ENCODE measurements around the gene UHRF1.

The UHRF1 gene

GRCh38 chr19:4911786-4912672, 2.7 kb downstream of the UHRF1 start:
- peak; percentile 70 for TF ChIP-seq CTCF (conservative IDR thresholded peaks at IDR 0.05; ENCODE audit: low read depth, low read length)
- peak; percentile 95 for DNase-seq (ENCODE audit: low read depth)
- H3K4me3 ChIP-seq (ENCODE audit: low read length) = peak overlapping the region; percentile 60

- no peak for TF ChIP-seq CTCF (conservative IDR thresholded peaks at IDR 0.05; ENCODE audit: low read depth, low read length)
- no peak overlapping the region for H3K4me3 ChIP-seq (ENCODE audit: low read length)
- no peak for DNase-seq (ENCODE audit: low read depth)
Observed at GRCh38 chr19:4913996-4914735, 4.9 kb downstream of the UHRF1 start.

- TF ChIP-seq CTCF (conservative IDR thresholded peaks at IDR 0.05; ENCODE audit: low read depth, low read length) = no peak
- DNase-seq (ENCODE audit: low read depth) = peak; percentile 60
- no peak overlapping the region for H3K4me3 ChIP-seq (ENCODE audit: low read length)
Observed at GRCh38 chr19:4914736-4915501, 5.6 kb downstream of the UHRF1 start.

- H3K4me3 ChIP-seq (ENCODE audit: low read length) = no peak overlapping the region
- TF ChIP-seq CTCF (conservative IDR thresholded peaks at IDR 0.05; ENCODE audit: low read depth, low read length) = no peak
- no peak for DNase-seq (ENCODE audit: low read depth)
Observed at GRCh38 chr19:4916292-4917082, 7.2 kb downstream of the UHRF1 start.

- no peak for DNase-seq (ENCODE audit: low read depth)
- H3K4me3 ChIP-seq (ENCODE audit: low read length) = no peak overlapping the region
- no peak for TF ChIP-seq CTCF (conservative IDR thresholded peaks at IDR 0.05; ENCODE audit: low read depth, low read length)
Observed at GRCh38 chr19:4922530-4923275, 13.4 kb downstream of the UHRF1 start.

- no peak for TF ChIP-seq CTCF (conservative IDR thresholded peaks at IDR 0.05; ENCODE audit: low read depth, low read length)
- no peak overlapping the region for H3K4me3 ChIP-seq (ENCODE audit: low read length)
- no peak for DNase-seq (ENCODE audit: low read depth)
Observed at GRCh38 chr19:4923276-4923747, 14.0 kb downstream of the UHRF1 start.
